Smooth muscle cell (in vitro differentiated cells): ENCODE data around the gene LRCH1. TPM values are rescaled to one million over a fixed set of nuclear protein-coding genes. Genes with fewer than 3 reads are reported as not detected.

Experiments
- DNase-seq: peaks from one replicate; lab custom pipeline; 2025; ENCODE audit not compliant: unreplicated experiment; lab: John Stamatoyannopoulos, UW
- H2AFZ ChIP-seq: fragments of 200-600 bp; sonication (generic); 2 replicates; pipeline ENCODE4 v1.6.0; 2016; ENCODE audit warnings: antibody characterized with exemption, low read depth, mild to moderate bottlenecking
- H3F3A ChIP-seq: fragments of 200-600 bp; sonication (generic); 2 replicates; pipeline ENCODE4 v1.6.0; 2017; ENCODE audit warnings: antibody characterized with exemption, low read depth
- H3K27ac ChIP-seq: fragments of 200-600 bp; sonication (generic); 2 replicates; pipeline ENCODE4 v1.5.1; 2016; ENCODE audit warnings: low read depth, mild to moderate bottlenecking
- H3K27me3 ChIP-seq: fragments of 200-600 bp; sonication (generic); 2 replicates; pipeline ENCODE4 v1.6.1; 2016; ENCODE audit warnings: low read depth, mild to moderate bottlenecking
- H3K36me3 ChIP-seq: fragments of 200-600 bp; sonication (generic); 2 replicates; pipeline ENCODE4 v1.5.1; 2016; ENCODE audit warnings: low read depth
- H3K4me1 ChIP-seq: fragments of 200-600 bp; sonication (generic); 2 replicates; pipeline ENCODE4 v1.5.1; 2016; ENCODE audit warnings: low read depth
- H3K4me2 ChIP-seq: fragments of 200-600 bp; sonication (generic); 2 replicates; pipeline ENCODE4 v1.6.0; 2016; ENCODE audit warnings: mild to moderate bottlenecking
- H3K4me3 ChIP-seq: fragments of 200-600 bp; sonication (generic); 2 replicates; pipeline ENCODE4 v1.5.1; 2016; ENCODE audit warnings: mild to moderate bottlenecking
- H3K79me2 ChIP-seq: fragments of 200-600 bp; sonication (generic); 2 replicates; pipeline ENCODE4 v1.6.0; 2016; ENCODE audit warnings: low read depth, mild to moderate bottlenecking
- H3K9ac ChIP-seq: fragments of 200-600 bp; sonication (generic); 2 replicates; pipeline ENCODE4 v1.6.0; 2016; ENCODE audit warnings: low read depth
- H3K9me3 ChIP-seq: fragments of 200-600 bp; sonication (generic); replicated peaks from 2 replicates; pipeline ENCODE4 v1.5.1; 2016; ENCODE audit warnings: low read depth
- H4K20me1 ChIP-seq: fragments of 200-600 bp; sonication (generic); 2 replicates; pipeline ENCODE4 v1.6.0; 2016; ENCODE audit warnings: low read depth
- CTCF ChIP-seq: fragments of 200-600 bp; sonication (generic); IDR thresholded peaks from 2 replicates; pipeline ENCODE4 v1.5.1; 2017; ENCODE audit warnings: borderline replicate concordance, mild to moderate bottlenecking, antibody characterized with exemption; ENCODE audit not compliant: insufficient read depth, poor library complexity, severe bottlenecking
- WGBS: methylation state at CpG from one replicate; pipeline ENCODE4 v1.1.7; 2016; ENCODE audit warnings: low lambda C conversion rate; 5-methylcytosine and 5-hydroxymethylcytosine counted together
- polyA plus RNA-seq: library from polyadenylated mRNA; unstranded; fragments of >200 nt; fragmentation: Nextera tagmentation; extraction: Ambion mirVana; gene quantifications from 2 replicates; pipeline ENCODE4 v1.2.1, GENCODE V29; 2016
- total RNA-seq: library from RNA; depleted of rRNA; stranded (reverse); fragments of >200 nt; gene quantifications from 2 replicates; pipeline ENCODE4 v1.2.3, GENCODE V29; 2014

LRCH1 gene
- total and polyA plus RNA-seq, 2 experiments from 2014 or later: 9.4 to 27.7 TPM

DNA sequence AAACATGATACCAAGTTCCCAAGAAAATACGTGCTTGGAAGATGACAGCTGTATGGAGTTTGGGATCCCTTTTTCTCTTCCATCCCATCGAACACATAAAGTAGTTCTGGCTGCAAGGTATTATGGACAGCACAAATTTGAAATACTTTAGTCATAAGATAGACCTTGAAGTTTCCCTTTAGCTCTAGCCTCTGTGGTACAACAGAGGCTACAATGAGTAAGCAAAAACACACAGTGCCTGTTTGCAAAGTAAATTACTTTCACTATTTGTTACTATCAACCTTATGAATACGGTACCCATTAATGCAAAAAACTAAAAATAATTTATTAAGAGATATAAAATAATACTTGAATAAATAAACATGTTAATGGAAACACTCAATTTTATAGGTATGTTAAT, 21.0 kb upstream of the LRCH1 start:
- Histone ChIP-seq H3K9me3 (no peaks in the 10 kb centered on the region), H3K79me2 (no peaks in the 10 kb centered on the region), H3K9ac (no peak overlapping the region), H4K20me1 (no peaks in the 10 kb centered on the region), H3K4me3 (no peak overlapping the region), H3F3A (peaks cover 16% of the 10 kb centered on the region), H3K4me1 (peaks cover 18% of the 10 kb centered on the region), H2AFZ (peak overlapping the region; percentile 36), H3K36me3 (no peaks in the 10 kb centered on the region), H3K4me2 (peak overlapping the region; percentile 61), H3K27me3 (no peaks in the 10 kb centered on the region), H3K27ac (peak overlapping the region; percentile 84)
- no peak for TF ChIP-seq CTCF
- 88% methylated on average over 3 of the region's 3 CpGs for WGBS
- no peak for DNase-seq

- TF ChIP-seq CTCF: no peak
- Histone ChIP-seq H3K4me3 (no peak overlapping the region), H3K4me2 (no peak overlapping the region), H3K27me3 (no peaks in the 10 kb centered on the region), H3K36me3 (no peaks in the 10 kb centered on the region), H3F3A (peaks cover 11% of the 10 kb centered on the region), H3K9ac (no peak overlapping the region), H2AFZ (no peak overlapping the region), H3K9me3 (no peaks in the 10 kb centered on the region), H4K20me1 (no peaks in the 10 kb centered on the region), H3K79me2 (no peaks in the 10 kb centered on the region), H3K4me1 (peaks cover 13% of the 10 kb centered on the region), H3K27ac (no peak overlapping the region)
- WGBS: 97% methylated on average over 4 of the region's 4 CpGs
- no peak for DNase-seq
Measured at GRCh38 chr13:46535002-46535401, 18.0 kb upstream of the LRCH1 start.

DNA sequence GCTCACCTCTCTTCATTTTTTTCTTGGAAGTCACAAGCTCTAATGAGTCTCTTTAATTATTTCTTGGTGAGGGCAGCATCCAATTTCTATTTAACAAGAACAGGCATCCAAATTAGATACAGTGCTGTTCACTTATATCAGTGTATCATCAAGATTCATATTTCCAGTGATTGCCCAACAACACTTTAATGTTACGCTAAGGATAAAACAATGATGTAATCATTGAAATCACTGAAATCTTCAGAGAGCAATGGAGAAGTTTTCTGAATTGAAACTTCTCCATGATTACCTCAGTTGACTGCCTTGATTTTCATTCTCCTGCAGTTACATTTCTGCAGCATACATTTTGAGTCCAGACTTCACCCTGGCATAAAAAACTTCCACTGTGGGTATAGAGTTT, 17.1 kb upstream of the LRCH1 start:
- no peaks in the 10 kb centered on the region for H3K79me2 ChIP-seq
- H3K4me2 ChIP-seq: no peak overlapping the region
- TF ChIP-seq CTCF: no peak
- no peaks in the 10 kb centered on the region for H3K9me3 ChIP-seq
- WGBS: 85% methylated on average over 1 of the region's 1 CpG
- H4K20me1 ChIP-seq: no peaks in the 10 kb centered on the region
- no peaks in the 10 kb centered on the region for H3K36me3 ChIP-seq
- H3F3A ChIP-seq: peaks cover 10% of the 10 kb centered on the region
- DNase-seq: no peak
- no peaks in the 10 kb centered on the region for H3K27me3 ChIP-seq
- H3K4me3 ChIP-seq: no peak overlapping the region
- H2AFZ ChIP-seq: no peak overlapping the region
- H3K4me1 ChIP-seq: peaks cover 11% of the 10 kb centered on the region
- no peak overlapping the region for H3K9ac ChIP-seq
- H3K27ac ChIP-seq: peak overlapping the region; percentile 67

DNA sequence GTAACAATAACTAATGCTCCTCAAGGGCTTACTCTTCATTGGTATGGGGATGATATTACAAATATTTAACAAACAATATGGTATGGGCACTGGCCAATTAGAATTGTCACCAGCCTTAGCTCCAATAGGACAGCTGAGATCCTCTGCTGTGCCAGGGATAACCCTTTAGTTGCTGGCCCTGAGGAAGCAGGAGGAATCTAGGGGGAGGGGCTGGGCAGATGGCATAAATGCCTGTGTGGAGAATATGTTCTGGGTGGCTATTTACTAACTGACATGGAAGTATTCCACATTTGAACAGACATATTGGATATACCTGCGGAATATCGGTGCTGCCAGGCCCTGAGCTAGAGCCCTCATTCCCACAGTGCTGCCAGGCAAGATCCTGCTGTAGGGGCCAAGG, 16.6 kb upstream of the LRCH1 start:
- peak overlapping the region; percentile 67 for H3K27ac ChIP-seq
- TF ChIP-seq CTCF: no peak
- DNase-seq: no peak
- H3K36me3 ChIP-seq: no peaks in the 10 kb centered on the region
- peaks cover 6% of the 10 kb centered on the region for H3F3A ChIP-seq
- H2AFZ ChIP-seq: peak overlapping the region; percentile 36
- no peaks in the 10 kb centered on the region for H4K20me1 ChIP-seq
- peaks cover 7% of the 10 kb centered on the region for H3K4me1 ChIP-seq
- no peaks in the 10 kb centered on the region for H3K9me3 ChIP-seq
- H3K79me2 ChIP-seq: no peaks in the 10 kb centered on the region
- H3K4me2 ChIP-seq: no peak overlapping the region
- no peak overlapping the region for H3K9ac ChIP-seq
- no peak overlapping the region for H3K4me3 ChIP-seq
- 100% methylated on average over 2 of the region's 2 CpGs for WGBS
- H3K27me3 ChIP-seq: no peaks in the 10 kb centered on the region
